Measurements from ENCODE around the gene PITPNM3. TPM values are rescaled to one million over a fixed set of nuclear protein-coding genes. Genes with fewer than 3 reads are reported as not detected.

The PITPNM3 gene
- total and polyA plus RNA-seq, 2 of the 8 experiments (the other 6 are each of a cell fraction or from before 2014, with no cell fraction given), result 1.7 to 3.1 TPM

DNA sequence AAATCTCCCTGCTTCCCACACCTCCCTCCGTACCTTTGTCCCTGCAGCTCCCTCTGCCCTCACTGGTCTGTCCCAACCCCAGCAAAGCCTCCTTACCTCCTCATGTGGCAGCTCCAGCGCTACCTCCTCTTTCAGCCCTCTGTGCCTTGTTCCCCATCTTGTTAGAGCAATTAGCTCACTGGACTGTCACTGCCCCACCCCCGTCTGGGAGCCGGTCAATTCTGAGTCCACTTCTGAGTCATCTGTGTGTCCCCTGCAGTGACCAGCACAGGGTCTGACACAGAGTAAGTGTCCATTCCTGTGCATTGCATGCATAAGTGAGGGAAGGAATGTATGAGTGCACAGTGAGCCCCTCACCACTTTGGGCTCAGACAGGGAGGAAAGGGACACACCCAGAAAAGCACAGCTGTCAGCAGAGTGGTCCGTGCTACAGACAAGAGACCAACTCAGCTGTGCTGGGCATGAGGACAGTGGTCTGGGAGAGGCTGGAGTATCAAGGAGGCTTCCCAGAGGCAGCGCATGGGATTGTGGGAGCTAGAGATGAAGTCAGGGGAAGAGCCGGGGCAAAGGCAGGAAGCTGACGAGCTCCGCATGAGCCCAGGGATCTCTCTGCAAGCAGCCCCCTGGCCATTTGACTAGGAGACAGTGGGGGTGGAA is 45.9 kb downstream of the PITPNM3 start:
- no peak for FAIRE-seq
- peak overlapping the region; percentile 81 for H4K91ac ChIP-seq (replicated peaks; ENCODE audit: insufficient read length, low read length)
- H3K14ac ChIP-seq (ENCODE audit: insufficient read length), result no peak overlapping the region
- H2AFZ ChIP-seq (ENCODE audit: low read length), result no peak overlapping the region
- H3K4me2 ChIP-seq (ENCODE audit: insufficient read depth in 1 of 2, low read depth in 2 of 2, low read length in 2 of 2), result no peak overlapping the region
- 0 out of 2 replicates have a peak overlapping the region, but pooled peaks have one; percentile 13 for H2AK5ac ChIP-seq (ENCODE audit: low read depth, low read length)
- H3K79me2 ChIP-seq (ENCODE audit: control insufficient read depth in 1 of 2, insufficient read depth in 2 of 2, low read length in 2 of 2), result no peaks in the 10 kb centered on the region
- H2BK20ac ChIP-seq (ENCODE audit: low read length), result 0 out of 2 replicates have a peak overlapping the region, but pooled peaks have one; percentile 32
- 91% methylated on average over 9 of the region's 9 CpGs; no CpG with 5 or more reads in 1 of the 2 experiments for WGBS, 2 experiments (ENCODE audit: extremely low coverage in 1 of 2, insufficient coverage in 1 of 2, insufficient read length in 1 of 2, insufficient replicate concordance in 2 of 2, low coverage in 1 of 2, low lambda C conversion rate in 2 of 2, missing lambda C conversion rate in 1 of 2)
- H3K36me3 ChIP-seq (ENCODE audit: control insufficient read depth in 2 of 4, insufficient read depth in 4 of 4, low read length in 3 of 4), result no peaks in the 10 kb centered on the region
- 0 out of 2 replicates have a peak overlapping the region, but pooled peaks have one; percentile 9 for H2BK5ac ChIP-seq (ENCODE audit: low read depth, low read length)
- no peaks in the 10 kb centered on the region for H4K20me1 ChIP-seq (replicated peaks in 1 of 2; ENCODE audit: control insufficient read depth in 1 of 2, insufficient read depth in 2 of 2, low read length in 2 of 2)
- no peaks in the 10 kb centered on the region for H3K9me3 ChIP-seq (ENCODE audit: insufficient read depth in 2 of 2, low read depth in 1 of 2, low read length in 1 of 2)
- H2BK12ac ChIP-seq (ENCODE audit: low read depth, low read length), result peak overlapping the region; percentile 55; the same call in 1 of the 2 replicates
- H3K27me3 ChIP-seq (replicated peaks in 1 of 4; ENCODE audit: control insufficient read depth in 3 of 4, extremely low read depth in 1 of 4, insufficient read depth in 3 of 4, low read length in 3 of 4), result no peaks in the 10 kb centered on the region
- H3K79me1 ChIP-seq (ENCODE audit: low read depth, low read length), result no peaks in the 10 kb centered on the region
- H3K4ac ChIP-seq (replicated peaks; ENCODE audit: insufficient read length, low read depth, low read length), result peak overlapping the region; percentile 69
- no peak overlapping the region for H3K27ac ChIP-seq (ENCODE audit: low read depth, low read length)
- 0 out of 2 replicates have a peak overlapping the region, but pooled peaks have one; percentile 92 for H2BK15ac ChIP-seq (ENCODE audit: low read length)
- peaks cover 2 to 13% (median 7%) of the 10 kb centered on the region in 4 experiments; a peak in 4 of 7 replicates for H3K4me1 ChIP-seq (replicated peaks in 1 of 4; ENCODE audit: control insufficient read depth in 3 of 4, insufficient read depth in 4 of 4, low read length in 3 of 4)
- DNase-seq (ENCODE audit: low read depth in 1 of 2, low spot score in 2 of 2), result no peak
- no peaks in the 10 kb centered on the region; the same call in 1 of the 2 replicates for H3K23me2 ChIP-seq (ENCODE audit: low read depth, low read length)
- H3K56ac ChIP-seq (replicated peaks; ENCODE audit: insufficient read length, low read depth, low read length), result no peak overlapping the region
- H2BK120ac ChIP-seq (replicated peaks; ENCODE audit: low read depth, low read length), result peak overlapping the region; percentile 69
- no peak overlapping the region for H4K8ac ChIP-seq (ENCODE audit: extremely low read depth, insufficient read depth, low read length)
- ChIA-PET CTCF (ENCODE audit: partially characterized antibody) (interaction anchor here (0.8 to 1.8 kb wide), 7 partner anchors 9 to 39 kb away, joined by 3 to 5 read pairs (median 4); no protein-coding TSS in a partner anchor), POLR2A (ENCODE audit: partially characterized antibody) (interaction anchor here (1.4 kb wide), 1 partner anchor 24 kb away, joined by 3 read pairs; no protein-coding TSS in a partner anchor)
- no peak overlapping the region; the same call in 1 of the 2 replicates for H3K18ac ChIP-seq (ENCODE audit: extremely low read depth, low read length)
- H3K23ac ChIP-seq (ENCODE audit: insufficient read length), result no peak overlapping the region
- no peak overlapping the region for H3K9ac ChIP-seq (replicated peaks in 1 of 4; ENCODE audit: extremely low read depth in 1 of 4, low read depth in 3 of 4, low read length in 3 of 4)
- H3K4me3 ChIP-seq (ENCODE audit: extremely low read depth in 1 of 4, insufficient read depth in 2 of 4, low read depth in 3 of 4, low read length in 4 of 4), result no peak overlapping the region
- no peak overlapping the region for H4K5ac ChIP-seq (ENCODE audit: insufficient read length, low read depth, low read length)
- no peak for TF ChIP-seq ASH2L (IDR thresholded peaks at IDR 0.05; ENCODE audit: low read length)
- no peak for TF ChIP-seq BRCA1 (IDR thresholded peaks at IDR 0.05; ENCODE audit: low read depth, low read length)
- TF ChIP-seq KDM1A (IDR thresholded peaks at IDR 0.05; ENCODE audit: borderline replicate concordance, low read length), result no peak
